ENCODE results near the gene PLAA.

PLAA gene

GRCh38 chr9:26863074-26863473 is 84.0 kb downstream of the PLAA start:
- no peak overlapping the region for H2AFZ ChIP-seq (ENCODE audit: low read length)
- H3K4me2 ChIP-seq (ENCODE audit: low read depth, low read length, poor library complexity, severe bottlenecking) = no peak overlapping the region
- H3F3A ChIP-seq (ENCODE audit: low read depth) = no peaks in the 10 kb centered on the region

DNA sequence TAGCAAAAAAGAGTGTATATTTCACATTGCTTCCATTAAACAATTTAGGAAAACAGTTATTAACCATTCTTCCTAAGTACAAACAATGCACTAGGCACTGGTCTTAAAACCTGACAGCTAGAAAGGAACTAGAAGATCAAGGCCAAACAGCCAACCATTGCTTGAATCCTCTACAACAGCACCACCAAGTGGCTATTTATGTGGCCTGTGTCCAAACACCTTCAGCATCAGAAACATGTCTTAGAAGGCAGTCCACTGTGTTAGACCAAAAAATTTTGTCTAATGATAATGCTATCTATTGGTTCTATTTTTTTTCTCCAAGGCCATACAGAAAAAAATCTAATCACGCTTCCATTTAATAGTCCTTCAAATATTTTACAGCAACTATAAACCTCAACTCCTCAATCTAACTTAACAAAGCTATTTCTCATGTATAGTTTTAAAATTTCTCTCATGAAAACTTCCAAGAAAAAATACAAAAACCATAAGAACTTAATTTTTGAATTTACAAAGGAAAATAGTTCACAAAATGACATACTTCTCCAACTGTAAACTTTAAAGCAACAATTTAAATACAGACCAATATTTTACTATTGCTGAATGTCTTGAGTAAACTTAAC is 90.5 kb downstream of the PLAA start:
- Histone ChIP-seq H3K4me3 (ENCODE audit: low read length, poor library complexity, severe bottlenecking) (no peak overlapping the region), H3K9ac (ENCODE audit: low read depth, low read length, poor library complexity, severe bottlenecking) (no peak overlapping the region), H3K4me1 (ENCODE audit: insufficient read depth, low read length, poor library complexity, severe bottlenecking) (no peaks in the 10 kb centered on the region), H3F3A (ENCODE audit: low read depth) (no peaks in the 10 kb centered on the region), H3K27me3 (ENCODE audit: insufficient read depth, low read length, poor library complexity, severe bottlenecking) (no peaks in the 10 kb centered on the region), H3K79me2 (ENCODE audit: insufficient read depth, low read length) (no peaks in the 10 kb centered on the region), H3K4me2 (ENCODE audit: low read depth, low read length, poor library complexity, severe bottlenecking) (no peak overlapping the region), H3K36me3 (ENCODE audit: insufficient read depth, low read length) (peaks cover 15% of the 10 kb centered on the region; the same call in 1 of the 2 replicates), H3K9me2 (replicated peaks; ENCODE audit: low read depth, low read length) (no peaks in the 10 kb centered on the region), H2AFZ (ENCODE audit: low read length) (no peak overlapping the region), H4K20me1 (ENCODE audit: insufficient read depth, low read length, poor library complexity, severe bottlenecking) (no peaks in the 10 kb centered on the region), H3K9me3 (ENCODE audit: insufficient read depth, low read depth, low read length) (no peaks in the 10 kb centered on the region)
- TF ChIP-seq EZH2phosphoT487 (IDR thresholded peaks at IDR 0.05; ENCODE audit: borderline replicate concordance) = no peak
- TF ChIP-seq, protein P1, sequence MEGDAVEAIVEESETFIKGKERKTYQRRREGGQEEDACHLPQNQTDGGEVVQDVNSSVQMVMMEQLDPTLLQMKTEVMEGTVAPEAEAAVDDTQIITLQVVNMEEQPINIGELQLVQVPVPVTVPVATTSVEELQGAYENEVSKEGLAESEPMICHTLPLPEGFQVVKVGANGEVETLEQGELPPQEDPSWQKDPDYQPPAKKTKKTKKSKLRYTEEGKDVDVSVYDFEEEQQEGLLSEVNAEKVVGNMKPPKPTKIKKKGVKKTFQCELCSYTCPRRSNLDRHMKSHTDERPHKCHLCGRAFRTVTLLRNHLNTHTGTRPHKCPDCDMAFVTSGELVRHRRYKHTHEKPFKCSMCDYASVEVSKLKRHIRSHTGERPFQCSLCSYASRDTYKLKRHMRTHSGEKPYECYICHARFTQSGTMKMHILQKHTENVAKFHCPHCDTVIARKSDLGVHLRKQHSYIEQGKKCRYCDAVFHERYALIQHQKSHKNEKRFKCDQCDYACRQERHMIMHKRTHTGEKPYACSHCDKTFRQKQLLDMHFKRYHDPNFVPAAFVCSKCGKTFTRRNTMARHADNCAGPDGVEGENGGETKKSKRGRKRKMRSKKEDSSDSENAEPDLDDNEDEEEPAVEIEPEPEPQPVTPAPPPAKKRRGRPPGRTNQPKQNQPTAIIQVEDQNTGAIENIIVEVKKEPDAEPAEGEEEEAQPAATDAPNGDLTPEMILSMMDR (conservative IDR thresholded peaks at IDR 0.05; ENCODE audit: low read length) = peak; percentile 86

More at GRCh38 chr9:26863074-26863473, 84.0 kb downstream of the PLAA start:
- no peaks in the 10 kb centered on the region for H3K79me2 ChIP-seq (ENCODE audit: insufficient read depth, low read length)
- peaks cover 6% of the 10 kb centered on the region; the same call in 1 of the 2 replicates for H3K36me3 ChIP-seq (ENCODE audit: insufficient read depth, low read length)
- H4K20me1 ChIP-seq (ENCODE audit: insufficient read depth, low read length, poor library complexity, severe bottlenecking) = no peaks in the 10 kb centered on the region
- no peak overlapping the region for H3K9ac ChIP-seq (ENCODE audit: low read depth, low read length, poor library complexity, severe bottlenecking)
- H3K9me2 ChIP-seq (replicated peaks; ENCODE audit: low read depth, low read length) = no peaks in the 10 kb centered on the region
- no peak for TF ChIP-seq EZH2phosphoT487 (IDR thresholded peaks at IDR 0.05; ENCODE audit: borderline replicate concordance)
- TF ChIP-seq, protein P1 (conservative IDR thresholded peaks at IDR 0.05; ENCODE audit: low read length) = peak; percentile 56
- no peaks in the 10 kb centered on the region for H3K4me1 ChIP-seq (ENCODE audit: insufficient read depth, low read length, poor library complexity, severe bottlenecking)
- H3K4me3 ChIP-seq (ENCODE audit: low read length, poor library complexity, severe bottlenecking) = no peak overlapping the region
- H3K27me3 ChIP-seq (ENCODE audit: insufficient read depth, low read length, poor library complexity, severe bottlenecking) = no peaks in the 10 kb centered on the region
- no peaks in the 10 kb centered on the region for H3K9me3 ChIP-seq (ENCODE audit: insufficient read depth, low read depth, low read length)

All from Loucy (cell line).